ENCODE data around the gene TSR3.

- TF ChIP-seq, protein P1, sequence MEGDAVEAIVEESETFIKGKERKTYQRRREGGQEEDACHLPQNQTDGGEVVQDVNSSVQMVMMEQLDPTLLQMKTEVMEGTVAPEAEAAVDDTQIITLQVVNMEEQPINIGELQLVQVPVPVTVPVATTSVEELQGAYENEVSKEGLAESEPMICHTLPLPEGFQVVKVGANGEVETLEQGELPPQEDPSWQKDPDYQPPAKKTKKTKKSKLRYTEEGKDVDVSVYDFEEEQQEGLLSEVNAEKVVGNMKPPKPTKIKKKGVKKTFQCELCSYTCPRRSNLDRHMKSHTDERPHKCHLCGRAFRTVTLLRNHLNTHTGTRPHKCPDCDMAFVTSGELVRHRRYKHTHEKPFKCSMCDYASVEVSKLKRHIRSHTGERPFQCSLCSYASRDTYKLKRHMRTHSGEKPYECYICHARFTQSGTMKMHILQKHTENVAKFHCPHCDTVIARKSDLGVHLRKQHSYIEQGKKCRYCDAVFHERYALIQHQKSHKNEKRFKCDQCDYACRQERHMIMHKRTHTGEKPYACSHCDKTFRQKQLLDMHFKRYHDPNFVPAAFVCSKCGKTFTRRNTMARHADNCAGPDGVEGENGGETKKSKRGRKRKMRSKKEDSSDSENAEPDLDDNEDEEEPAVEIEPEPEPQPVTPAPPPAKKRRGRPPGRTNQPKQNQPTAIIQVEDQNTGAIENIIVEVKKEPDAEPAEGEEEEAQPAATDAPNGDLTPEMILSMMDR (conservative IDR thresholded peaks at IDR 0.05; ENCODE audit: low read depth, low read length), result no peak
- TF ChIP-seq EZH2 (IDR thresholded peaks at IDR 0.05; ENCODE audit: low read length, unreplicated experiment) (no peak), EZH2phosphoT487 (IDR thresholded peaks at IDR 0.05; ENCODE audit: borderline replicate concordance, low read length) (0 out of 2 replicates have a peak, but pooled peaks have one; percentile 55)
Measured at GRCh38 chr16:1379304-1380076, 27.8 kb upstream of the TSR3 start.
